ENCODE measurements around the gene ABHD8. TPM values are rescaled to one million over a fixed set of nuclear protein-coding genes. Genes with fewer than 3 reads are reported as not detected.
A peak's percentile ranks its signal among the peaks of the same experiment; 100 is the strongest.

The ABHD8 gene
- total and polyA plus RNA-seq, 2 of the 13 experiments (the other 11 are each of a cell fraction or from before 2014, with no cell fraction given), result 6.3 to 7.2 TPM

DNA sequence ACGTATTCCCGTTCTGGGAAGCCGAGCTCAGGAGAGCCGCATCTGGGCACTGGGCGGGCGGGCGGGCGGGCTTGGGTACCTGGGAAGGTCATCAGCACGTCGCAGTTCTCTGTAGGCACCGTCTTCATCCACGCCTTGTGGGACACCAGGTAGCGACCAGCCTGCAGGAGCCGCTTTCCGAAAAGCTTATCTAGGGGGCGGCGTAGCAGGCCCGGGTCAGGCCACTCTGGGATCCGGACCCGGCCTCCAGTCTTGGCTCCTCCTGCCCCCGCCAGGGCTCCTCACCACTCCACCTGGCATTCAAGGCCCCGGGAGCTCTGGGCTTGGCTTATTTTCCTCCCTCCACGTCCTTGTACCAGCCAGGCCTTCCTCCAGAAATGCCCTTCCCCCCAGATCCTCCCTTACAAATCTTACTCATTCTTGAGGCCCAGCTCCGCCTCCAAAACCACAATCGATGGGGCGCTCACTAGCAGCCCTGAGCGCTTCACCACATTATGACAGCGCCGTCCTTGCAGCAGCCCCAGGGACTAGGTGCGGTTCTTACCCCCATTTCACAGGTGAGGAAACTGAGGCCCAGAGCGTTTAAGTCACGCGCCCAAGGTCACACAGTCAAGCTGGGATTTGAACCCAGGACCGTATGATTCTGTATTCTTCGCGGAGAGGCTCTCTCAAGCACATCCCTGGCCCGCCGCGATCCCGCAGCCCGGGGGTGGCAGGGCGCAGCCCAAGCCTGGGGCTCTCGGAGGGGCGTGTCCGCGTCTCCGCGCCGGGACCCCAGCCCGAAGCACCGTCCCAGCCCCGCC, 30.6 kb upstream of the ABHD8 start (continued):
- TF ChIP-seq ZNF136 (CRISPR knock-in tag; IDR thresholded peaks at IDR 0.05; ENCODE audit: low read depth) (no peak), HOXA7 (CRISPR knock-in tag; IDR thresholded peaks at IDR 0.05) (no peak), ZNF446 (CRISPR knock-in tag; IDR thresholded peaks at IDR 0.05) (no peak), PHF20 (CRISPR knock-in tag; IDR thresholded peaks at IDR 0.05) (no peak), PPARG (CRISPR knock-in tag; conservative IDR thresholded peaks at IDR 0.05) (no peak), CREM (IDR thresholded peaks at IDR 0.05) (no peak), CREM (CRISPR knock-in tag; IDR thresholded peaks at IDR 0.05) (no peak), PCBP1 (IDR thresholded peaks at IDR 0.05; ENCODE audit: borderline replicate concordance, low read depth, low read length) (no peak), CENPX (CRISPR knock-in tag; IDR thresholded peaks at IDR 0.05) (no peak), RFXAP (CRISPR knock-in tag; IDR thresholded peaks at IDR 0.05; ENCODE audit: borderline replicate concordance) (no peak), ZNF180 (CRISPR knock-in tag; IDR thresholded peaks at IDR 0.05; ENCODE audit: borderline replicate concordance, low read depth) (no peak), ATF7-NPFF (CRISPR knock-in tag; IDR thresholded peaks at IDR 0.05; ENCODE audit: low read depth) (no peak), ZNF75D (CRISPR knock-in tag; IDR thresholded peaks at IDR 0.05; ENCODE audit: borderline replicate concordance) (no peak), TRIM24 (CRISPR knock-in tag; IDR thresholded peaks at IDR 0.05) (no peak), ZNF230 (CRISPR knock-in tag; IDR thresholded peaks at IDR 0.05) (no peak), ZNF768 (CRISPR knock-in tag; IDR thresholded peaks at IDR 0.05) (peak; percentile 11; the same call in 1 of the 2 replicates), MYNN (CRISPR knock-in tag; IDR thresholded peaks at IDR 0.05; ENCODE audit: low read depth) (no peak), NFE2 (CRISPR knock-in tag; IDR thresholded peaks at IDR 0.05) (no peak), KLF9 (CRISPR knock-in tag; IDR thresholded peaks at IDR 0.05; ENCODE audit: low read depth) (no peak), ZNF563 (CRISPR knock-in tag; IDR thresholded peaks at IDR 0.05) (0 out of 2 replicates have a peak, but pooled peaks have one; percentile 8), SETDB1 (CRISPR knock-in tag; IDR thresholded peaks at IDR 0.05; ENCODE audit: borderline replicate concordance) (no peak), HOXA9 (CRISPR knock-in tag; IDR thresholded peaks at IDR 0.05; ENCODE audit: borderline replicate concordance) (no peak), KDM1A (CRISPR knock-in tag; IDR thresholded peaks at IDR 0.05) (peak; percentile 91), RELA (CRISPR knock-in tag; IDR thresholded peaks at IDR 0.05) (no peak), POLR2A (IDR thresholded peaks at IDR 0.05; ENCODE audit: insufficient read depth in 1 of 2, low read depth in 2 of 2, low read length in 2 of 2) (no peak), GTF2F1 (IDR thresholded peaks at IDR 0.05; ENCODE audit: low read length) (no peak), ZNF724P (CRISPR knock-in tag; IDR thresholded peaks at IDR 0.05; ENCODE audit: borderline replicate concordance) (0 out of 2 replicates have a peak, but pooled peaks have one; percentile 6), ZNF777 (CRISPR knock-in tag; IDR thresholded peaks at IDR 0.05) (no peak)
- TF ChIP-seq, protein P1, sequence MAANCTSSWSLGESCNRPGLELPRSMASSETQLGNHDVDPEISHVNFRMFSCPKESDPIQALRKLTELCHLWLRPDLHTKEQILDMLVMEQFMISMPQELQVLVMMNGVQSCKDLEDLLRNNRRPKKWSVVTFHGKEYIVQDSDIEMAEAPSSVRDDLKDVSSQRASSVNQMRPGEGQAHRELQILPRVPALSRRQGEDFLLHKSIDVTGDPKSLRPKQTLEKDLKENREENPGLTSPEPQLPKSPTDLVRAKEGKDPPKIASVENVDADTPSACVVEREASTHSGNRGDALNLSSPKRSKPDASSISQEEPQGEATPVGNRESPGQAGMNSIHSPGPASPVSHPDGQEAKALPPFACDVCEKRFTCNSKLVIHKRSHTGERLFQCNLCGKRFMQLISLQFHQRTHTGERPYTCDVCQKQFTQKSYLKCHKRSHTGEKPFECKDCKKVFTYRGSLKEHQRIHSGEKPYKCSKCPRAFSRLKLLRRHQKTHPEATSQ (CRISPR knock-in tag; IDR thresholded peaks at IDR 0.05; ENCODE audit: borderline replicate concordance), result no peak
- TF ChIP-seq, protein P2, sequence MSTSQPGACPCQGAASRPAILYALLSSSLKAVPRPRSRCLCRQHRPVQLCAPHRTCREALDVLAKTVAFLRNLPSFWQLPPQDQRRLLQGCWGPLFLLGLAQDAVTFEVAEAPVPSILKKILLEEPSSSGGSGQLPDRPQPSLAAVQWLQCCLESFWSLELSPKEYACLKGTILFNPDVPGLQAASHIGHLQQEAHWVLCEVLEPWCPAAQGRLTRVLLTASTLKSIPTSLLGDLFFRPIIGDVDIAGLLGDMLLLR (CRISPR knock-in tag; IDR thresholded peaks at IDR 0.05), result no peak
- TF ChIP-seq, protein P3, sequence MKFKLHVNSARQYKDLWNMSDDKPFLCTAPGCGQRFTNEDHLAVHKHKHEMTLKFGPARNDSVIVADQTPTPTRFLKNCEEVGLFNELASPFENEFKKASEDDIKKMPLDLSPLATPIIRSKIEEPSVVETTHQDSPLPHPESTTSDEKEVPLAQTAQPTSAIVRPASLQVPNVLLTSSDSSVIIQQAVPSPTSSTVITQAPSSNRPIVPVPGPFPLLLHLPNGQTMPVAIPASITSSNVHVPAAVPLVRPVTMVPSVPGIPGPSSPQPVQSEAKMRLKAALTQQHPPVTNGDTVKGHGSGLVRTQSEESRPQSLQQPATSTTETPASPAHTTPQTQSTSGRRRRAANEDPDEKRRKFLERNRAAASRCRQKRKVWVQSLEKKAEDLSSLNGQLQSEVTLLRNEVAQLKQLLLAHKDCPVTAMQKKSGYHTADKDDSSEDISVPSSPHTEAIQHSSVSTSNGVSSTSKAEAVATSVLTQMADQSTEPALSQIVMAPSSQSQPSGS (CRISPR knock-in tag; IDR thresholded peaks at IDR 0.05), result no peak
